Hematopoietic multipotent progenitor cell treated with erythropoietin and hydrocortisone succinate and interleukin-3 and kit ligand, for 4 days (in vitro differentiated cells): ENCODE data around the gene APBB2.
"Not testable (repeated sequence)": the region's sequence is repeated elsewhere in the genome, so short reads cannot be mapped to it uniquely, and the experiment has no call there.

Experiments used
- DNase-seq: peaks from one replicate; pipeline ENCODE4 v3.0.0-alpha.2; 2015

APBB2 gene

GRCh38 chr4:41095973-41096372 lies 118.4 kb downstream of the APBB2 start:
- no peak for DNase-seq

GRCh38 chr4:41095192-41095872 lies 119.0 kb downstream of the APBB2 start:
- DNase-seq = no peak

- DNase-seq = no peak
Measured at GRCh38 chr4:41092128-41092527, 122.2 kb downstream of the APBB2 start.

- DNase-seq = no peak
Measured at GRCh38 chr4:41081847-41082246, 132.5 kb downstream of the APBB2 start.

GRCh38 chr4:41080976-41081375 lies 133.4 kb downstream of the APBB2 start:
- no peak for DNase-seq

GRCh38 chr4:41079881-41080560 lies 134.3 kb downstream of the APBB2 start:
- no peak for DNase-seq

- DNase-seq = no peak
Measured at GRCh38 chr4:41077628-41078027, 136.7 kb downstream of the APBB2 start.

- DNase-seq = no peak
Measured at GRCh38 chr4:41076481-41076880, 137.9 kb downstream of the APBB2 start.

GRCh38 chr4:41074215-41074614 lies 140.1 kb downstream of the APBB2 start:
- no peak for DNase-seq

- no peak for DNase-seq
Measured at GRCh38 chr4:41072021-41072777, 142.1 kb downstream of the APBB2 start.

- no peak for DNase-seq
Measured at GRCh38 chr4:41070516-41071281, 143.6 kb downstream of the APBB2 start.

GRCh38 chr4:41069838-41070237 lies 144.5 kb downstream of the APBB2 start:
- DNase-seq = no peak

- no peak for DNase-seq
Measured at GRCh38 chr4:41069257-41069656, 145.1 kb downstream of the APBB2 start.

- DNase-seq = no peak
Measured at GRCh38 chr4:41067369-41067768, 147.0 kb downstream of the APBB2 start.

GRCh38 chr4:41066049-41066448 lies 148.3 kb downstream of the APBB2 start:
- DNase-seq = no peak

GRCh38 chr4:41065434-41066006 lies 148.8 kb downstream of the APBB2 start:
- no peak for DNase-seq

GRCh38 chr4:41064953-41065352 lies 149.4 kb downstream of the APBB2 start:
- no peak for DNase-seq

- no peak for DNase-seq
Measured at GRCh38 chr4:41061482-41062185, 152.7 kb downstream of the APBB2 start.

GRCh38 chr4:41060352-41061334 lies 153.7 kb downstream of the APBB2 start:
- no peak for DNase-seq

- DNase-seq = not testable (repeated sequence)
Measured at GRCh38 chr4:41059411-41059810, 154.9 kb downstream of the APBB2 start.

GRCh38 chr4:41058426-41058825 lies 155.9 kb downstream of the APBB2 start:
- DNase-seq = no peak
